AG04450 (cell line): ENCODE results near the gene KIAA0319L. TPM values are rescaled to one million over a fixed set of nuclear protein-coding genes. Genes with fewer than 3 reads are reported as not detected.

Experiments used
- CTCF ChIA-PET: fragments of 300-600, 350-600 bp; formaldehyde crosslinking; extraction: SDS; loops from one replicate; lab custom pipeline; 2022; ENCODE audit warnings: antibody characterized with exemption, inconsistent platforms; lab: Charles Lee
- POLR2A ChIA-PET: fragments of 350-600 bp; formaldehyde crosslinking; extraction: SDS; loops from one replicate; lab custom pipeline; 2021; ENCODE audit warnings: antibody characterized with exemption, inconsistent platforms; lab: Yijun Ruan, JAX
- DNase-seq: peaks from one replicate; pipeline ENCODE4 v3.0.0-alpha.2; 2011; ENCODE audit warnings: low read depth, low spot score
- H3K27ac ChIP-seq: one replicate; pipeline ENCODE4 v1.5.1; 2012; ENCODE audit warnings: low read depth, low read length, control low read depth
- H3K27me3 ChIP-seq: one replicate; pipeline ENCODE4 v1.6.0; 2012; ENCODE audit warnings: low read length; ENCODE audit not compliant: control insufficient read depth, insufficient read depth
- H3K4me3 ChIP-seq: 2 replicates; pipeline ENCODE4 v1.5.1; 2011; ENCODE audit warnings: mild to moderate bottlenecking, low read depth, low read length, control low read depth
- H3K9me3 ChIP-seq: 2 replicates; pipeline ENCODE4 v1.5.1; 2012; ENCODE audit warnings: low read length; ENCODE audit not compliant: control insufficient read depth, insufficient read depth
- polyA minus RNA-seq: library from RNA; depleted of rRNA, polyadenylated mRNA; stranded (reverse); fragments of >200 nt; gene quantifications from 2 replicates; pipeline ENCODE4 v1.2.3, GENCODE V29; 2011; rRNA and poly(A)+ RNA removed
- polyA plus RNA-seq: library from polyadenylated mRNA; depleted of rRNA; stranded (reverse); fragments of >200 nt; gene quantifications from 2 replicates; pipeline ENCODE4 v1.2.3, GENCODE V29; 2011; rRNA removed
- TF ChIP-seq, protein P1 (sequence below): IDR thresholded peaks from 2 replicates; pipeline ENCODE4 v1.5.1; 2011; ENCODE audit warnings: low read depth, low read length, control low read depth, inconsistent platforms

The KIAA0319L gene
- polyA plus RNA-seq = 53.2 and 69.5 TPM in 2 replicates
- 62.4 and 63.7 TPM in 2 replicates for polyA minus RNA-seq

- POLR2A ChIA-PET = interaction anchor here (1.1 to 2.1 kb wide), 7 partner anchors 18 to 212 kb away, joined by 4 to 16 read pairs (median 5); partner anchors contain the start of gene CLSPN
- CTCF ChIA-PET = interaction anchor here (1.0 to 2.6 kb wide), 4 partner anchors 12 to 170 kb away, joined by 3 to 34 read pairs (median 10); no protein-coding TSS in a partner anchor
- peaks cover 4% of the 10 kb centered on the region; the same call in 1 of the 2 replicates for H3K9me3 ChIP-seq
- peak within 1 kb of the TSS; percentile 95 for H3K27ac ChIP-seq
- peak within 1 kb of the TSS; percentile 96 for H3K4me3 ChIP-seq
- no peak for DNase-seq
- H3K27me3 ChIP-seq = no peaks in the 10 kb centered on the region
- TF ChIP-seq, protein P1, sequence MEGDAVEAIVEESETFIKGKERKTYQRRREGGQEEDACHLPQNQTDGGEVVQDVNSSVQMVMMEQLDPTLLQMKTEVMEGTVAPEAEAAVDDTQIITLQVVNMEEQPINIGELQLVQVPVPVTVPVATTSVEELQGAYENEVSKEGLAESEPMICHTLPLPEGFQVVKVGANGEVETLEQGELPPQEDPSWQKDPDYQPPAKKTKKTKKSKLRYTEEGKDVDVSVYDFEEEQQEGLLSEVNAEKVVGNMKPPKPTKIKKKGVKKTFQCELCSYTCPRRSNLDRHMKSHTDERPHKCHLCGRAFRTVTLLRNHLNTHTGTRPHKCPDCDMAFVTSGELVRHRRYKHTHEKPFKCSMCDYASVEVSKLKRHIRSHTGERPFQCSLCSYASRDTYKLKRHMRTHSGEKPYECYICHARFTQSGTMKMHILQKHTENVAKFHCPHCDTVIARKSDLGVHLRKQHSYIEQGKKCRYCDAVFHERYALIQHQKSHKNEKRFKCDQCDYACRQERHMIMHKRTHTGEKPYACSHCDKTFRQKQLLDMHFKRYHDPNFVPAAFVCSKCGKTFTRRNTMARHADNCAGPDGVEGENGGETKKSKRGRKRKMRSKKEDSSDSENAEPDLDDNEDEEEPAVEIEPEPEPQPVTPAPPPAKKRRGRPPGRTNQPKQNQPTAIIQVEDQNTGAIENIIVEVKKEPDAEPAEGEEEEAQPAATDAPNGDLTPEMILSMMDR = no peak
Measured at GRCh38 chr1:35557118-35557610, at the start of gene KIAA0319L. KIAA0319L (minus strand) TSS chr1:35557403; CDS start chr1:35554491, 2,912 bp downstream.

- ChIA-PET POLR2A (no interaction called here), CTCF (interaction anchor here (1.7 to 1.8 kb wide), 2 partner anchors 41 to 121 kb away, joined by 5 to 11 read pairs; no protein-coding TSS in a partner anchor)
- Histone ChIP-seq H3K27ac (peak overlapping the region; percentile 11), H3K4me3 (no peak overlapping the region), H3K27me3 (no peaks in the 10 kb centered on the region), H3K9me3 (no peaks in the 10 kb centered on the region)
- TF ChIP-seq, protein P1 = no peak
- DNase-seq = no peak
Measured at GRCh38 chr1:35605867-35606182, 48.6 kb upstream of the KIAA0319L start.

DNA sequence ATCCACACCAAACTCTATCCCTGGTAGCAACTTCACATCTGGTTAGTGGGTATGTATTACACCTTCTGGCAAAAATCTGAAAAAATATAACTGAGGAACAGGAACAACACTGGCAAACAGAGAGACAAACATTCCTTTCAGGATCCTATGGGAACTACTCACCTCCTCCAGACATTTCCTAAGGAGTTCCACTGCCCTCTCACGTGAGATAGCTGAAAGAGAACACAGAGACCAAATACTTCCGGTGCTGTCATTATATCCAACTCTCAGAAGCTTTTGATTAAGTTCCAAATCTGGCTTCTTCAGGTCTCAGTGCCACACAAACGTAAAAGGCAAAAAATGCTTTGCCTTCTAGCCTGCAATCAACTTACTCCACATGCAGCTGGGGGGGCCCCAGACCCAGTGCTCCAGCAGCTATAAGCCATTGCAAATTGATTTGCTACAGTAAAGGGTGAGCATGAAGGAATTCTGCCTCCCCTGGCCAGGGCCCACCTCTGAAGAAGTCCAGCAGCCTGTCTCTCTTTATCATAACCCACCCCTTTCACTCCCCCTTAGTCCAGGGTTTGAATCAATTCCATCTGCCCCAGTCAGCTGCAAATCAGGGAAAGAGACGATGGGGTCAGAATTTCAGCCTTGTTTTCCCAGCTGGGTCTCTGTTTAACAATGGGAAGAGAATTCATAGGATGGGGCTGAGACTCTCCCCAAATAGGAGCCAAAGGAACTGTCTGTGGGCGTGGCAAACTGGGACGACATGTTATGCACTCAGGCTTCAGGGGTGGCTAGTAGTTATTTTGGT lies 48.1 kb upstream of the KIAA0319L start:
- CTCF ChIA-PET = interaction anchor here (1.7 to 2.6 kb wide), 3 partner anchors 36 to 122 kb away, joined by 5 to 11 read pairs (median 8); no protein-coding TSS in a partner anchor
- Histone ChIP-seq H3K27me3 (no peaks in the 10 kb centered on the region), H3K27ac (peak overlapping the region; percentile 11), H3K9me3 (no peaks in the 10 kb centered on the region), H3K4me3 (no peak overlapping the region)
- TF ChIP-seq, protein P1 = no peak
- DNase-seq = no peak
- POLR2A ChIA-PET = no interaction called here

DNA sequence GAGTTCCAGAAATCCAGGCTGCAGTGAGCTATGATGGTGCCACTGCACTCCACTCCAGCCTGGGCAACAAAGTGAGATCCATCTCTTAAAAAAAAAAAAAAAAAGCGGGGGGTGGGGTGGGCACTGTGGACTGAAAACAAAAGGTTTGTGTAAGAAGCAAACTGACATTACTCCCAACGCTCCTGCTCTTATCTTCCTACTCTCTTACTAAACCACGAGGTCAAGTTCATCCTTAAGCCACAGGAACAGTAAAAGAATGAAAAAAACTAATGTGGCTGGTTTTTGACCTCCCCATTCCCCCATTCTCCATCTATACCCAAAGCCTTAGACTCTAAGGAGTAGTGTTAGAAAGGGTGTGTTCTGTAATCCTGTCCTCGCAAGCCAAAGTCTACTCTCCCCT lies 46.7 kb upstream of the KIAA0319L start:
- Histone ChIP-seq H3K27me3 (no peaks in the 10 kb centered on the region), H3K9me3 (no peaks in the 10 kb centered on the region), H3K27ac (no peak overlapping the region), H3K4me3 (no peak overlapping the region)
- ChIA-PET POLR2A (no interaction called here), CTCF (interaction anchor here (2.6 kb wide), 1 partner anchor 35 kb away, joined by 8 read pairs; no protein-coding TSS in a partner anchor)
- TF ChIP-seq, protein P1 = no peak
- DNase-seq = no peak
